ENCODE data around the gene STON2.

Gene STON2

DNA sequence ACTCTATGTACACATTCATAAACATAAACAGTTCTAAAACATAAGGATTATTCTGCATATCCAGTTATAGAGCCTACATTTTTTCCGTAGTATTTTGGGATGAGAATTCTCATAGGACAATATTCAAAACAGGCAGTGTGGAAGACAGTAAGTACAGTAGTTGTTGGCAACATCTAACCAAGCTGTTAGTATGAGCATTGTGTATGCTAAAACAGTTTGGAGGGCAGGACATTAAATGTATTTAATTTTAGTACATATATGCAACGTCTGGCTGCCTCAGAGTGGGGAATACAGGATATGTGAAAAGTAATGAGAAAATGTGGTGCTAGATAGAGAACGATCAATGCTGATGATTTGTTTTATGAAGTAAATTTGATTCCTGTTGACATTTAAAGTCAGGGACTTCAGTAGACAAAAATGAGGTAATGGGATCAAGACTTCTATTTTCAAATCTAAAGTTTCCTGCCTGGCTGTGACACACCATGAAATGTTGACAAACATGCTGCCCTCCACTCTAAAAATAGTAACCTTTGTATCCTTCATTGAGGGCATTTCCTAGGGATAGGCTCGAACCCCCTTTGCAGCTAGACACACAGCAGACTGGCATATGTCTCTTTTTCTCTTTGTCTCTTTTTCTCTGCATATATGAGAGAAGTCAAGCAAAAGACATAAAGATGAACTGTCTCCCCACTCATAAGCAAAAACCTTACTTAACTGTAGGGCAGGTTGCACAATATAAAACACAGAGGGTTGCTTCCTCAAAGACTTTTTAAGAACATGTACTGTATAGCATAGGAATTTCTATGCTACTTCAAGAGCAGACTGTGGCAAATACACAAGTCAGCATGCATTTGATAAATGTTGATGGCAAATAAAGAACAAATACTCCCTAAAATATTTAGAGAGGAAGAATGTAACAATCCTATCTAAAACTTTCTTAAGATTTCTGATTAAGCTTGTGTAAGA lies 103.9 kb downstream of the STON2 start:
- no peak for DNase-seq

DNA sequence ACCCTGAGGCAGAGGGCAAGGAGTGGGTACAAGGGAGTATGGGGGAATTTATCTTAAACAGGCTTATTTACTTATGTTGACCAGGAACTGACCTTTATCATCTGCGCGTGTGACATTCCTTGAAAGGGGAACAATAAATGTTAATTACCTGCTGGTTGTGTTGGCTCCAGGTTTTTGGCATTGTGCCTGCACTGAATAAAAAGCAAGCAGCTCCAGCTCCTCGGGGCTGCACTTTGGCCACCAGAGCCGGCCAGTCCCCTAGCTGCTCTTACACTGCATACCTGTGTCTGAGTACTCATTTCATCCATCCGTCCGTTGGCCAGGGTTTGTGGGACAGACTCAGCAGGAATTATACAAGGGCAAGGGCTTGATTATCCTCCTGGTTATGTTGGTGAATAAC lies 110.6 kb downstream of the STON2 start:
- no peak for DNase-seq

GRCh38 chr14:81286574-81287370 lies 113.4 kb downstream of the STON2 start:
- DNase-seq, result no peak

- DNase-seq, result no peak
Measured at GRCh38 chr14:81285245-81285644, 114.9 kb downstream of the STON2 start.

DNA sequence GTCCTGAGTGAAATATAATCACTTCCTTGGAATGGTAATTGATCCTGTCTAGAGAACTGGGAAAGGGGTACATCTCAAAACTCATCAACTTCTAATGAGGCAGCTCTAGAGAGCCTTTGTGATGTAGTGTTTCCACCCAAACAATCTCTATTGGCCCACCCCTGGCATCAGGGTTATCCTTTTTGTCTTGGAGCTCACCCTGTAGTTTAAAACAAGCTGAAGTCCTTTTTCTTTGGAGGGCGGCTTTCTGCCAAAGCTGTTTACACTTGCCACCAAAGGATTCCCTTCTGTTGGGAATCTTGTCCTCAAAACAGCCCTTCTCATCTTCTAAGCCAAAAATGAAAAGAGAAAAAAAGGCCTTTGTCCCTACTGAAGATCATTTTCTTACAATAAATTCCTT lies 118.8 kb downstream of the STON2 start:
- no peak for DNase-seq

- DNase-seq, result no peak
Measured at GRCh38 chr14:81280136-81280791, 119.9 kb downstream of the STON2 start.

GRCh38 chr14:81277096-81277495 lies 123.0 kb downstream of the STON2 start:
- DNase-seq, result no peak

GRCh38 chr14:81276073-81277069 lies 123.8 kb downstream of the STON2 start:
- DNase-seq, result no peak

GRCh38 chr14:81275305-81276072 lies 124.6 kb downstream of the STON2 start:
- DNase-seq, result no peak

DNA sequence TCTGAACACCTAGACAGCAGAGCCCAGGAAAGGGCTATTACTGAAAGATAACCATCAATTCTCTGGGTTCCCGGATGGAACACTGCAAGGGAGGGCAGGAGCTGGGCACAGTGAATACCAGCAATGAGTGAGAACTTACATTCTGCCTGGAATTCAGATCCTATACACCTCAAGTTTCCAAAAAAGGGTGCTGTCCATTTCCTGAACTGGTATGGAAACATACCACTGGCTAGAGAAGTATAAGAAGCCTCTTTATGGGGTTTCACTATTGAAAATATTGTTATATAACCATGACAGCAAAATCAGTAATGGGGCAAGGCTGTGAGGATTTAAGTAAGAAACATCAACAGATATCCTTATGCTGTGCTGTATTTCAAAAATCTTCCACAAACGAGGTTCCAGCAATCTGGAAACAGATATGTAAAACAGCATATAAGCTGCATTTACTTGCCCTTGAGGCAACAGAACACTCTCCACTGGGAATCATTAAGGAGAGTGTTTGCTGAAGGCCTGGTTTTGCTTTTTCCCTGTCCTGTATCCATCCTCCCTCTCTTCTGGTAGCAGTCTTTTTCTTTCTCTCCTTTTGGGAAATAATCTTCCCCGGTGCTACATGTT lies 126.1 kb downstream of the STON2 start:
- DNase-seq, result no peak

GRCh38 chr14:81273521-81273920 lies 126.6 kb downstream of the STON2 start:
- DNase-seq, result no peak

- DNase-seq, result no peak
Measured at GRCh38 chr14:81272317-81272716, 127.8 kb downstream of the STON2 start.

DNA sequence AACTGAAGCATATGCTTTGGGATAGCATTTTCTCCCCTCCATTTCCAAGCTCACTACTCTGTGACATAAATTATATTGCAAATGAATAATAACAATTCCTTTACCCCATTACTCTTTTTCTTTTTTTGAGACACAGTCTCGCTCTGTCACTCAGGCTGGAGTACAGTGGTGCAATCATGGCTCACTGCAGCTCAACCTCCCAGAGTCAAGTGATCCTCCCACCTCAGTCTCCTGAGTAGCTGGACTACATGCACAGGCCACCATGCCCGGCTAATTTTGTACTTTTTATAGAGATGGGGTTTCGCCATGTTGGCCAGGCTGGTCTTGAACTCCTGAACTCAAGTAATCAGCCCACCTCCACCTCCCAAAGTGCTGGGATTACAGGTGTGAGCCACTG lies 130.1 kb downstream of the STON2 start:
- DNase-seq, result no peak

DNA sequence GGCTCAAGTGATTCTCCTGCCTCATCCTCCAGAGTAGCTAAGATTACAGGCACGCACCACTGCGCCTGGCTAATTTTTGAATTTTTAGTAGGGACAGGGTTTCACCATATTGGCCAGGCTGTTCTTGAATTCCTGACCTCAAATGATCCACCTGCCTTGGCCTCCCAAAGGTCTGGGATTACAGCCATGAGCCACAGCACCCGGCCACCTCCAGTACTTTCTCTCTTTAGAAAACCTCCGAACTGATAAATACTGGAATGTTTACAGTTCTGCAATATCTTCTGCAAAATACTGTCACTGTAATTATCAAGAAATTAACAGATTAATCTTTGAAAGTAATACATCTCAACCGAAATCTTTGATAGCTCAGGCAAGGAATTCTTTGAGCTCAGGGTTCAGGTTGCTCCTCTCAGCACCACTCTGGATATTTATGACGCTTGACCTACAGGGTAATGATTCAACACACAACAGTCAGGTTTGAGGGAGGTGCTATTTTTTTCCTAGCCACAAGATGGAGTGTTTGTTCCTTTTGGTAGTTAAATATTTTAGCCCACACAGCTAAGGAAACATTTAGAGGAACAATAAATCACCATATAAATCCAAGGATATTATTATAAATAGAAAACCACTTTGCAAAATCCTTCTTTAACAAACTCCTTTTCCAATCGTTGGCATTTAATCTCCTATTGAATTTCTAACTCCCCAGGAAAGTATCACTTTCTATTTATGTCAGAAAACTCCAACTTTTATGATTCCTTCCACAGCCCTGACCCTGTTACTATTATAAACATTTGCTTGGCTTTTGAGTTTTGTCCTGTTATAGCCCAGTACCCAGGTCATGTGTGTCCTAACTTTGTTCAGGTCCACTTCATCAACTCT lies 130.8 kb downstream of the STON2 start:
- DNase-seq, result peak; percentile 5

DNA sequence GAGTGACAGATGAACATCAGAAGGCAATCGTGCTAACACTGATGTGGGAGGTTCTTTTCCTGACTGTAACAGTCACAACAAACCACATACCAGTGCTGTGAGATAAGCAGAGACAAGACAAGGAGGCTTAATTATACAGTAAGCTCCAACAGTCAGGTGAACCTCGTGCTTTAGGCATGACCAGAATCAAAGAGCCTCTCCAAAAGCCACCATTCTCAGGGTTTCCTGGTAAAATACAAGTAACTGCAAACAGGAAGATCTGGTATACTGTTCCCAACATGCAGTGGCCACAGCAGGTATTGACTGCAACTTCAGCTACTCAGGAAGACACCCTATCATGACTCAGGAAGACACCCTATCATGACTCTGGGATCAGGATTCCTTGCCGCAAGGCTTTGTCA lies 132.1 kb downstream of the STON2 start:
- no peak for DNase-seq

DNA sequence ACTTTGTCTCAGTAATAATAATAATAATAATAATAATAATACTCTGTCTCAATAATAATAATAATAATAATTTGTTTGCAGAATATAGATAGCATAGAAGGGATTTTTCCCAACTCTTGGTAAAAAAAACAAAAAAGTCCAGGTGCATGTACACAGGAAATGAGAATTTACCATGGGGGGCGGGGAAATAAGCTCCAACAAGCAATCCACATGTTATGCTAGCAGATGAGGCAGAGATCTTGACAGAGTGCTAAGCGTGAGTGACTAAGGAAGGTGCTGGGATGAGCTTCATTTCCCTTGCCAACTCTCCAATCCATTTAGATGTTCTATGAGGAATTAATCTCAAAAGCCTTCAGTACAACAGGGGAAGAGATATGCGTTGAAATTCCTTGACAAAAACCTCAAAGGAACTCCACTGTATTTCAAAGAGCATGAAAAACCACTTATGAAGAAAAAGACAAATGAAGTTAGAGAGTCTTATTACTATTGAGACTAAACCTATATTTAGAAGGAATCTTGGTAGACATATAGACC lies 134.4 kb downstream of the STON2 start:
- DNase-seq, result no peak

- no peak for DNase-seq
Measured at GRCh38 chr14:81264671-81265070, 135.5 kb downstream of the STON2 start.

DNA sequence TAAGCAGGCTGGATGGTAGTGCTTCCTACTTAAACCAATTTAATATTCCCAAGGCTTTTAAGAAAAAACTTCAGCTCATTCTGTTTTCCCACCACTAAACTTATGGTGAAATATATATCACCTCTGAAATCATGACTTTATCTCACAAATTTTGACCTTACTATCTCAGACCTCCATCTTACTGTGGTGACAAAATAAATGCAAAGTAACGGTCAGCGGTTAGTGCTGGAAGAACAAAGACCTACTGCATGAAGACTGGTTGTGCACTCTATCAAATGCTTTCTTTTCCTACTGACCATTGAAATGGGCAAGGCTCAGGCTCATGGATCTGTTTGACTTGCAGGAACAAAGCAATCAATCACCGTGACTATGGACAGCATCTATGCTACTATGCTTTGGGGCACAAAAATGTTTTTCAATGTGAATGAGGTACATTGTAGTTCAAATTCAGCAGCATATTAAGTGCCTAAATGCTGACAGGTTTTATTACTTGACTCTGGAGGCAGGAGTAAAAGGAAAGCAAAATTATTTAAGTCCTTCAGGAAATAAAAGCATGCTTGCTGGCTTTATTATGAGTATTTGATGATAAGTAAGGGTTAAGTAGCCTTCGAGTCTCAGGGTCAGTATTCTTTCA lies 136.2 kb downstream of the STON2 start:
- no peak for DNase-seq

GRCh38 chr14:81261176-81261575 lies 138.9 kb downstream of the STON2 start:
- DNase-seq, result no peak
